Pancreas (tissue), 10 donors: ENCODE results near the gene ZNF521. TPM values are rescaled to one million over a fixed set of nuclear protein-coding genes. Genes with fewer than 3 reads are reported as not detected.

ENCODE experiments used
- ATAC-seq, 4 donors: fragments of 200-7000 bp; cut with Tn5 transposase; one replicate each; pipeline versions ENCODE4 v1.8.0 to v1.9.1; 2020; ENCODE audit warnings: mild to moderate bottlenecking in 4 of 4, moderate library complexity in 4 of 4
- DNase-seq, 6 donors: peaks; one replicate each; pipeline ENCODE4 v3.0.0-alpha.2; 2020
- FAIRE-seq: peaks from 2 replicates; lab custom pipeline; 2012; peaks lifted over from hg19 to GRCh38; lab: Jason Lieb, UNC
- H3K27ac ChIP-seq, 4 donors: fragments of 200-600 bp; sonication (generic); 1 replicate in 3 of 4; 2 replicates in 1 of 4; pipeline versions ENCODE4 v1.5.0 to v1.8.0; 2020
- H3K27me3 ChIP-seq, 4 donors: fragments of 200-600 bp; one replicate each; pipeline ENCODE4 v1.8.0; 2021
- H3K36me3 ChIP-seq, 3 donors: fragments of 200-600 bp; sonication (generic) in 1 of 3; one replicate each; pipeline versions ENCODE4 v1.5.0 to v1.8.0; 2020 to 2021
- H3K4me1 ChIP-seq, 3 donors: fragments of 200-600 bp; one replicate each; pipeline ENCODE4 v1.8.0; 2021
- H3K4me3 ChIP-seq, 4 donors: fragments of 200-600 bp; sonication (generic) in 2 of 4; one replicate each; pipeline versions ENCODE4 v1.5.0 to v1.8.0; 2020 to 2021
- H3K9me3 ChIP-seq, 4 donors: fragments of 200-600 bp; one replicate each; pipeline ENCODE4 v1.8.0; 2021
- WGBS, 2 donors: extraction: QIAGEN DNeasy Blood & Tissue Kit; methylation state at CpG; one replicate each; pipeline ENCODE4 v1.1.7; 2013; 5-methylcytosine and 5-hydroxymethylcytosine counted together
- intact Hi-C, 3 donors: fragments of 100-400 bp; cut with DNase I; formaldehyde crosslinking; loops; one replicate each; pipeline versions ENCODE4 v1.11.1 to v1.14.2; 2022
- polyA plus RNA-seq, 2 donors: library from polyadenylated mRNA; stranded (reverse); fragments of 200-250 nt; gene quantifications; one replicate each; pipeline ENCODE4 v1.2.3, GENCODE V29; 2013
- total RNA-seq, 6 donors: library from RNA; stranded (reverse); fragmentation: NEBNext Ultra II Directional in 4 of 6; extraction: Animal tissue kit (Norgen Biotek cat#: 25700) in 4 of 6; gene quantifications; one replicate each; pipeline versions ENCODE4 v1.2.1 to v1.2.4, GENCODE V29; 2021 to 2023
- TF ChIP-seq, protein P1 (sequence below), 4 donors: fragments of 200-600 bp; sonication (generic) in 3 of 4; IDR thresholded peaks; one replicate each; pipeline versions ENCODE4 v1.5.0 to v1.8.0; 2021; ENCODE audit warnings: antibody characterized with exemption in 4 of 4
- donor health status: healthy with polysubstance abuse.
- donor health status: DM: no; HTN: no; CAD: no; lungs with moderate emphysema.
- donor health status: DM: no; HTN: no; CAD: no.
- donor health status: control.
- donor health status: control.
- donor health status: Bipolar disorder and iron deficiency.
- donor health status: DM: yes; HTN: yes; CAD: no.
- donor health status: DM: no; HTN: no; CAD: no.
- donor health status: DM: no; HTN: no; CAD: no.
- donor health status: DM: yes; HTN: yes; CAD: no.

Gene ZNF521
- total and polyA plus RNA-seq, 8 donors: 0.42 to 6.0 (median 1.5) TPM

GRCh38 chr18:25284281-25284680 is 67.7 kb downstream of the ZNF521 start:
- TF ChIP-seq, protein P1, sequence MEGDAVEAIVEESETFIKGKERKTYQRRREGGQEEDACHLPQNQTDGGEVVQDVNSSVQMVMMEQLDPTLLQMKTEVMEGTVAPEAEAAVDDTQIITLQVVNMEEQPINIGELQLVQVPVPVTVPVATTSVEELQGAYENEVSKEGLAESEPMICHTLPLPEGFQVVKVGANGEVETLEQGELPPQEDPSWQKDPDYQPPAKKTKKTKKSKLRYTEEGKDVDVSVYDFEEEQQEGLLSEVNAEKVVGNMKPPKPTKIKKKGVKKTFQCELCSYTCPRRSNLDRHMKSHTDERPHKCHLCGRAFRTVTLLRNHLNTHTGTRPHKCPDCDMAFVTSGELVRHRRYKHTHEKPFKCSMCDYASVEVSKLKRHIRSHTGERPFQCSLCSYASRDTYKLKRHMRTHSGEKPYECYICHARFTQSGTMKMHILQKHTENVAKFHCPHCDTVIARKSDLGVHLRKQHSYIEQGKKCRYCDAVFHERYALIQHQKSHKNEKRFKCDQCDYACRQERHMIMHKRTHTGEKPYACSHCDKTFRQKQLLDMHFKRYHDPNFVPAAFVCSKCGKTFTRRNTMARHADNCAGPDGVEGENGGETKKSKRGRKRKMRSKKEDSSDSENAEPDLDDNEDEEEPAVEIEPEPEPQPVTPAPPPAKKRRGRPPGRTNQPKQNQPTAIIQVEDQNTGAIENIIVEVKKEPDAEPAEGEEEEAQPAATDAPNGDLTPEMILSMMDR (IDR thresholded peaks at IDR 0.05): no peak
- FAIRE-seq (no peak), DNase-seq (no peak), ATAC-seq (no peak)
- Histone ChIP-seq H3K4me1 (no peaks in the 10 kb centered on the region), H3K4me3 (no peak overlapping the region), H3K27me3 (no peaks in the 10 kb centered on the region), H3K27ac (no peak overlapping the region), H3K36me3 (no peaks in the 10 kb centered on the region), H3K9me3 (no peaks in the 10 kb centered on the region)
- intact Hi-C loops: no loop called here
- WGBS, 2 donors: 55 to 73% methylated on average over 7 of the region's 7 CpGs

DNA sequence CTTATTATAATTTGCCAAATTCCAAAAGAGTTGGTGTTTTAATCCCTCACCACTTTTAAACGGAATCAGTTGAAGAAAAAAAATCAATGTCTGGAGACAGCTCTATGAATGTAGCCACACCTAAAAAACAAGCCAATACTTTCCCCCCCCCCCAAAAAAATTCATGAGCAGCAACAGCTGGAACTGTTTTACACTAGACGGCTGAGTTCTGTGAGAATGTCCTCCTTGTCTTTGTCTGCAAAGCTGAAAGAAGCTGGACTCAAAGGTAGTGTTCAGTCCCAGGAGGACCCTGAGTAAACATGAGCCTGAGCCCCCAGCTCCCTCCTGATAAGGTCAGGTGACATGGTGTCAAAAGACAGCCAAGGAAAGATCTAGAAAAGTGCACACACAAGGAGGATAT is 68.2 kb downstream of the ZNF521 start:
- Histone ChIP-seq H3K4me1 (no peaks in the 10 kb centered on the region), H3K4me3 (no peak overlapping the region), H3K9me3 (no peaks in the 10 kb centered on the region), H3K36me3 (no peaks in the 10 kb centered on the region), H3K27ac (no peak overlapping the region), H3K27me3 (no peaks in the 10 kb centered on the region)
- 23 to 27% methylated on average over 2 of the region's 2 CpGs for WGBS, 2 donors
- intact Hi-C loops: no loop called here
- no peak for ATAC-seq
- FAIRE-seq: no peak
- no peak for DNase-seq
- TF ChIP-seq, protein P1 (IDR thresholded peaks at IDR 0.05): no peak

- Histone ChIP-seq H3K27me3 (no peaks in the 10 kb centered on the region), H3K4me3 (no peak overlapping the region), H3K27ac (no peak overlapping the region), H3K9me3 (no peaks in the 10 kb centered on the region), H3K4me1 (no peaks in the 10 kb centered on the region), H3K36me3 (no peaks in the 10 kb centered on the region)
- no peak for FAIRE-seq
- no peak for DNase-seq
- intact Hi-C loops: no loop called here
- 58 to 69% methylated on average over 4 of the region's 4 CpGs for WGBS, 2 donors
- no peak for ATAC-seq
- TF ChIP-seq, protein P1 (IDR thresholded peaks at IDR 0.05): no peak
Observed at GRCh38 chr18:25282896-25283703, 68.9 kb downstream of the ZNF521 start.

DNA sequence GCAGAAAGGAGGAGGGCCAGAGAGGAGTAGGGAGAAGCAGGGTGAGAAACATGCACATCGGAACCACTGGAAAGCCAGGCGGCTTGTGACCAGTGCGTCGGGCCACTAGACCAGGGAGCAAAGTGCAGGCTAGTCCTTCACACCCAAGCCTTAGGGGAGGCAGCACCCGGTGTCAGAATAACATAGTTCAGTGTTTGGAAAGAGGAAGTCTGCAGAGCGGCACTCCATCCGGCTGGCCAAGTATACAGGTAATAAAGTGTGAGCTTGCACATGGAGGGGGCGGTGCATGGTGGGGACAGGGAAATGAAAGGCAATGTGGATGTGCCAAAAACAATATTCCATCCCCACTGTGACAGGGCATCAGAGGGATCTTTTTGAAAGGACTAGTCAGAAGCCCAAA is 69.7 kb downstream of the ZNF521 start:
- no peak for DNase-seq
- intact Hi-C loops: no loop called here
- H3K4me3 ChIP-seq: no peak overlapping the region
- TF ChIP-seq, protein P1 (IDR thresholded peaks at IDR 0.05): no peak
- no peaks in the 10 kb centered on the region for H3K36me3 ChIP-seq
- no peaks in the 10 kb centered on the region for H3K4me1 ChIP-seq
- 60 to 71% methylated on average over 8 of the region's 8 CpGs for WGBS, 2 donors
- H3K27ac ChIP-seq: no peak overlapping the region
- ATAC-seq: no peak
- no peak for FAIRE-seq
- no peaks in the 10 kb centered on the region for H3K27me3 ChIP-seq
- no peaks in the 10 kb centered on the region for H3K9me3 ChIP-seq

DNA sequence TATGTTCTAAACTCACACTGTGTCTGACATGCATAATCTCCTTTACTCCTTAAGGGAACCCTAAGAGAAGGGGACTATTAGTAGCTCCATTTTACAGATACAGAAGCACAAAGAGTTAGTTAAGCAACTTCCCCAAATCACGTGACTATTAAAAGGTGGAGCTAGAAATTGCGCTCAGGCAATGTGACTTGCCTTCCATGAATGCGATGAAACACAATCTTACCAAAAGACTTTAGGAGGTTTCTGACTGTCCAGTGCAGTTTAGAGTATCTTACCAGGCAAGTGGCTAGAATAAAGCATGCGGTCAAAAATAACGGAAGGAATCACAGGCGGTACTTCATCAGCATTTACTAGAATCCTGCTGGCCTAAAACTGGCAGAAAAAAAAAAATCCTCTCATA is 70.4 kb downstream of the ZNF521 start:
- H3K4me3 ChIP-seq: no peak overlapping the region

More for the DNA sequence above, 70.4 kb downstream of the ZNF521 start:
- 79 to 87% methylated on average over 6 of the region's 6 CpGs for WGBS, 2 donors
- no peak for DNase-seq
- no peak for ATAC-seq
- intact Hi-C loops: no loop called here
- H3K27me3 ChIP-seq: no peaks in the 10 kb centered on the region
- H3K36me3 ChIP-seq: no peaks in the 10 kb centered on the region
- TF ChIP-seq, protein P1 (IDR thresholded peaks at IDR 0.05): no peak
- no peak for FAIRE-seq
- no peaks in the 10 kb centered on the region for H3K9me3 ChIP-seq
- no peaks in the 10 kb centered on the region for H3K4me1 ChIP-seq
- H3K27ac ChIP-seq: no peak overlapping the region
